TTC549 (cell line): ENCODE data around the gene LIMCH1.

Source experiments
- FAIRE-seq: peaks from 2 replicates; lab custom pipeline; 2012; peaks lifted over from hg19 to GRCh38; lab: Jason Lieb, UNC

The LIMCH1 gene

GRCh38 chr4:41571422-41571821, 33.5 kb downstream of the LIMCH1 start:
- FAIRE-seq, result no peak

- FAIRE-seq, result no peak
Observed at GRCh38 chr4:41572516-41572915, 34.6 kb downstream of the LIMCH1 start.

- no peak for FAIRE-seq
Observed at GRCh38 chr4:41572956-41573355, 35.0 kb downstream of the LIMCH1 start.

GRCh38 chr4:41573502-41574001, 35.6 kb downstream of the LIMCH1 start:
- no peak for FAIRE-seq

GRCh38 chr4:41575207-41575606, 37.2 kb downstream of the LIMCH1 start:
- no peak for FAIRE-seq

- no peak for FAIRE-seq
Observed at GRCh38 chr4:41575665-41576064, 37.7 kb downstream of the LIMCH1 start.

GRCh38 chr4:41579043-41579442, 41.1 kb downstream of the LIMCH1 start:
- FAIRE-seq, result no peak

- no peak for FAIRE-seq
Observed at GRCh38 chr4:41579526-41579925, 41.6 kb downstream of the LIMCH1 start.

- no peak for FAIRE-seq
Observed at GRCh38 chr4:41580007-41580406, 42.0 kb downstream of the LIMCH1 start.

GRCh38 chr4:41586675-41587225, 48.8 kb downstream of the LIMCH1 start:
- no peak for FAIRE-seq

- no peak for FAIRE-seq
Observed at GRCh38 chr4:41587286-41587685, 49.3 kb downstream of the LIMCH1 start.

- no peak for FAIRE-seq
Observed at GRCh38 chr4:41590591-41590990, 52.6 kb downstream of the LIMCH1 start.

- no peak for FAIRE-seq
Observed at GRCh38 chr4:41594432-41594831, 56.5 kb downstream of the LIMCH1 start.

GRCh38 chr4:41597494-41597893, 59.5 kb downstream of the LIMCH1 start:
- FAIRE-seq, result no peak

- no peak for FAIRE-seq
Observed at GRCh38 chr4:41598580-41598979, 60.6 kb downstream of the LIMCH1 start.

- no peak for FAIRE-seq
Observed at GRCh38 chr4:41599192-41599786, 61.3 kb downstream of the LIMCH1 start.

GRCh38 chr4:41600243-41600912, 62.4 kb downstream of the LIMCH1 start:
- FAIRE-seq, result no peak

GRCh38 chr4:41601025-41601424, 63.1 kb downstream of the LIMCH1 start:
- FAIRE-seq, result no peak

- no peak for FAIRE-seq
Observed at GRCh38 chr4:41602113-41602512, 64.2 kb downstream of the LIMCH1 start.

GRCh38 chr4:41602886-41603498, 65.0 kb downstream of the LIMCH1 start:
- no peak for FAIRE-seq

GRCh38 chr4:41609851-41610250, 71.9 kb downstream of the LIMCH1 start:
- no peak for FAIRE-seq

GRCh38 chr4:41610474-41610873, 72.5 kb downstream of the LIMCH1 start:
- FAIRE-seq, result no peak

GRCh38 chr4:41611124-41611838, 73.3 kb downstream of the LIMCH1 start:
- FAIRE-seq, result no peak
